Ascending aorta (tissue), 2 donors: Measurements from ENCODE around the gene GABBR2. TPM values are rescaled to one million over a fixed set of nuclear protein-coding genes. Genes with fewer than 3 reads are reported as not detected.

Experiments used
- DNase-seq, 2 donors: peaks; one replicate each; pipeline ENCODE4 v3.0.0-alpha.2; 2019; ENCODE audit warnings: low spot score in 2 of 2
- H3K27ac ChIP-seq, 2 donors: fragments of 200-600 bp; sonication (generic); one replicate each; pipeline ENCODE4 v1.5.1; 2016 to 2017; ENCODE audit warnings: mild to moderate bottlenecking in 1 of 2
- H3K27me3 ChIP-seq: fragments of 200-600 bp; sonication (generic); one replicate; pipeline ENCODE4 v1.5.1; 2017
- H3K36me3 ChIP-seq, 2 donors: fragments of 200-600 bp; sonication (generic); one replicate each; pipeline ENCODE4 v1.5.1; 2016
- H3K4me1 ChIP-seq, 2 donors: fragments of 200-600 bp; sonication (generic); one replicate each; pipeline ENCODE4 v1.5.1; 2016 to 2017; ENCODE audit warnings: mild to moderate bottlenecking in 1 of 2
- H3K4me3 ChIP-seq, 2 donors: fragments of 200-600 bp; sonication (generic); one replicate each; pipeline ENCODE4 v1.5.1; 2016 to 2017; ENCODE audit warnings: mild to moderate bottlenecking in 1 of 2
- H3K9me3 ChIP-seq, 2 donors: fragments of 200-600 bp; sonication (generic); one replicate each; pipeline ENCODE4 v1.5.1; 2016
- intact Hi-C: fragments of 100-400 bp; cut with DNase I; formaldehyde crosslinking; loops from one replicate; pipeline ENCODE4 v1.15.1; 2023
- total RNA-seq: library from RNA; depleted of rRNA; stranded (reverse); fragments of >200 nt; gene quantifications from one replicate; pipeline ENCODE4 v1.1.0, GENCODE V29; 2016
- TF ChIP-seq, protein P1 (sequence below), 3 experiments: fragments of 200-600 bp in 2 of 3; fragments of 450-650 bp in 1 of 3; sonication (generic) in 2 of 3; IDR thresholded peaks; one replicate each; pipeline ENCODE4 v1.5.1; 2016 to 2019; ENCODE audit warnings: antibody characterized with exemption in 3 of 3, mild to moderate bottlenecking in 1 of 3, moderate library complexity in 1 of 3

The GABBR2 gene
- total RNA-seq, 1 donor from 2014 or later = not detected

DNA sequence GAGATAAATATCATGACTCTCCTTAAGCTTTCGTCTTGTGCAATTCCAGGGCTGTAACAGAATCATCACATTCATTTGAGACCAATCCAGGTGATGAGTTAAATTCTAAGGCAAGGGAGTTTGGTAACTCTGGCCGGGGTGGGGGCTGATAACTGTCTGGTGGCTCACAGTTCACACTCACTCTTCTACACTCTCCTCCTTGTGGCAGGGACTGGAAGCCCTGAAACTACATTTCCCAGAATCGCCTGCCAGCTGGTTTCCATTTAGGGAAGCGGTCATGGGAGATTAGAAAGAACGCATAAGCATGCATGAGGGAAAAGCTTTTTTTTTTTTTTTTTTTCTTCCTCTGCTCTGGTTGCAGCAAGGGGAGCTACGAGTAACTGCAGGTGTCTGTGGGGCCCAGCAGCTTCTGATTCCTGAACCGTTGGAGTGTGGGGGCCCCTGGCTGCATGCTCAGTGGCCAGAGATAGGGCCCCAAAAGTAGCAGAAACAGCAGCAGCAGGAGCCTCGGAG is 298.5 kb downstream of the GABBR2 start:
- no peaks in the 10 kb centered on the region for H3K9me3 ChIP-seq
- no peak overlapping the region for H3K27ac ChIP-seq
- no peaks in the 10 kb centered on the region for H3K4me1 ChIP-seq
- no peak for DNase-seq
- no peaks in the 10 kb centered on the region for H3K36me3 ChIP-seq
- H3K4me3 ChIP-seq = no peak overlapping the region
- no peaks in the 10 kb centered on the region for H3K27me3 ChIP-seq
- intact Hi-C loops = no loop called here
- TF ChIP-seq, protein P1, sequence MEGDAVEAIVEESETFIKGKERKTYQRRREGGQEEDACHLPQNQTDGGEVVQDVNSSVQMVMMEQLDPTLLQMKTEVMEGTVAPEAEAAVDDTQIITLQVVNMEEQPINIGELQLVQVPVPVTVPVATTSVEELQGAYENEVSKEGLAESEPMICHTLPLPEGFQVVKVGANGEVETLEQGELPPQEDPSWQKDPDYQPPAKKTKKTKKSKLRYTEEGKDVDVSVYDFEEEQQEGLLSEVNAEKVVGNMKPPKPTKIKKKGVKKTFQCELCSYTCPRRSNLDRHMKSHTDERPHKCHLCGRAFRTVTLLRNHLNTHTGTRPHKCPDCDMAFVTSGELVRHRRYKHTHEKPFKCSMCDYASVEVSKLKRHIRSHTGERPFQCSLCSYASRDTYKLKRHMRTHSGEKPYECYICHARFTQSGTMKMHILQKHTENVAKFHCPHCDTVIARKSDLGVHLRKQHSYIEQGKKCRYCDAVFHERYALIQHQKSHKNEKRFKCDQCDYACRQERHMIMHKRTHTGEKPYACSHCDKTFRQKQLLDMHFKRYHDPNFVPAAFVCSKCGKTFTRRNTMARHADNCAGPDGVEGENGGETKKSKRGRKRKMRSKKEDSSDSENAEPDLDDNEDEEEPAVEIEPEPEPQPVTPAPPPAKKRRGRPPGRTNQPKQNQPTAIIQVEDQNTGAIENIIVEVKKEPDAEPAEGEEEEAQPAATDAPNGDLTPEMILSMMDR (IDR thresholded peaks at IDR 0.05) = peak in 1 of 3 experiments; percentile 14

DNA sequence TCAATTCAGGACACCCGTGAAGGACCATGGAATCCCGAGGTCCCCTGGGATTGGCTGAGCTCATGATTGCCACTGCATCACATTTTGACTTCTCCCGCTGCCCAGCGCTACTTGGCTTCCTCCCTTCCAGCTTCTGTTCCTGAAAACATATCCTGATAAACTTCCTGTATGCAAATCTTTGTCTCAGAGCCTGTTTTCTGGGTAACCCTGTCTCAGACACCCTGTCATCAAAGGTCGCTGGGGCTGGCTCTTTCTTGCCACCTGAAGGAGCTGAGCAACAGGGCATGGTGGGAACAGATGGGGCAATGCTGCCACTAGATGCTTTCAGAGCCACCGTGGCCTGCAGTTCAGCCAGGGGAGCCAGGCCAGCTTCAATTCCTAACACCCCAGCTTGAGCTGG is 299.0 kb downstream of the GABBR2 start:
- H3K4me1 ChIP-seq = no peaks in the 10 kb centered on the region
- intact Hi-C loops = no loop called here
- no peaks in the 10 kb centered on the region for H3K27me3 ChIP-seq
- TF ChIP-seq, protein P1 (IDR thresholded peaks at IDR 0.05) = no peak
- no peak overlapping the region for H3K4me3 ChIP-seq
- no peak for DNase-seq
- H3K36me3 ChIP-seq = no peaks in the 10 kb centered on the region
- no peaks in the 10 kb centered on the region for H3K9me3 ChIP-seq
- no peak overlapping the region for H3K27ac ChIP-seq

DNA sequence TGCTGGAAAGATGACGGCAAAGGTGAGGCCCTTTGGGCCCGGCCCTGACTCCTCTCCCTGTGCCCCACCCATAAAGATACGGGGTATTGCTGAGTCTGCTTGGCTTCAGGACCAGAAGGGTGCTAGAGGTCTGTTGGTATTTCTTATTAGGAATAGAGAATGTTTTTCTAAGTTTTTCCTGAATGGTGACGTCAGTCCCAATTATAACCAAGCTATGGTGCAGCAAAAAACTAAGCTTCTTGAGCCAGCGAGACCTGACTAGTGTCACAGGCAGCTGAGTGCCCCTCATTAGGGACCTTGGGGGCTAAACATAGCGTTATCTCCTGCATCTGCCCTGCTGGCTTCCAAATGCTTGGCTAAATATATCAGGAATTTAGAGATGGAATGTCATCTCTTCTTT is 302.3 kb downstream of the GABBR2 start:
- DNase-seq = no peak
- H3K36me3 ChIP-seq = no peaks in the 10 kb centered on the region
- no peaks in the 10 kb centered on the region for H3K4me1 ChIP-seq
- no peak overlapping the region for H3K27ac ChIP-seq
- intact Hi-C loops = no loop called here
- H3K4me3 ChIP-seq = no peak overlapping the region
- TF ChIP-seq, protein P1 (IDR thresholded peaks at IDR 0.05) = no peak
- no peaks in the 10 kb centered on the region for H3K27me3 ChIP-seq
- H3K9me3 ChIP-seq = no peaks in the 10 kb centered on the region

DNA sequence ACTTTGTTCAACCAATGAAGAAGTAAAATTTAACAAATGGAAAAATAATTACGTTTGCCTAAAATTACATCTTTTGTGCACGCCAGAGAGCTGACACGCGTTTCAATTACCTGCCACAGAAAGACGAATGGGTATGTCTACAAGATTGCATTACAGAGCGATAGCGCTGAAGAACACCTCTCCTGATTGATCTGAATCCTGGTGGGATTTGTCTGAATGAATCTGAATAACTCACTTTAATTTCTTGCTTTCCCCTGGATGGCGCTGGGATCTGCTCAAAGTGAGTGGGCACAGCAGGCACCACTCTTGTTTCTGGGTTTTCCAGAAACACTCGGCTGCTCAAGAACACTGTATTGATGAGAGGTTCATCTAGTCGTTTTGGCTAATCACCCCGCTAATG is 304.5 kb downstream of the GABBR2 start:
- no peak overlapping the region for H3K4me3 ChIP-seq
- no peak for DNase-seq
- intact Hi-C loops = no loop called here
- H3K27ac ChIP-seq = no peak overlapping the region
- TF ChIP-seq, protein P1 (IDR thresholded peaks at IDR 0.05) = no peak
- no peaks in the 10 kb centered on the region for H3K4me1 ChIP-seq
- H3K9me3 ChIP-seq = no peaks in the 10 kb centered on the region
- no peaks in the 10 kb centered on the region for H3K36me3 ChIP-seq
- no peaks in the 10 kb centered on the region for H3K27me3 ChIP-seq

GRCh38 chr9:98403715-98404114 is 305.0 kb downstream of the GABBR2 start:
- Histone ChIP-seq H3K36me3 (no peaks in the 10 kb centered on the region), H3K27me3 (no peaks in the 10 kb centered on the region), H3K4me1 (no peaks in the 10 kb centered on the region), H3K9me3 (no peaks in the 10 kb centered on the region), H3K4me3 (no peak overlapping the region), H3K27ac (no peak overlapping the region)
- DNase-seq = no peak
- intact Hi-C loops = no loop called here
- TF ChIP-seq, protein P1 (IDR thresholded peaks at IDR 0.05) = no peak
